ENCODE data around the gene SLC22A4. TPM values are rescaled to one million over a fixed set of nuclear protein-coding genes. Genes with fewer than 3 reads are reported as not detected.

SLC22A4 gene
- total RNA-seq, 2 donors from 2014 or later: 1.3 to 8.3 TPM

GRCh38 chr5:132297211-132297940 is 3.2 kb downstream of the SLC22A4 start:
- intact Hi-C loops (cut with DNase I): loop anchor here (10.0 kb wide), 1 partner anchor 187 kb away; no protein-coding TSS in a partner anchor
- H3K4me1 ChIP-seq: peaks cover 10% of the 10 kb centered on the region
- no peaks in the 10 kb centered on the region for H3K9me3 ChIP-seq
- H3K4me3 ChIP-seq: no peak overlapping the region
- no peak overlapping the region for H3K27ac ChIP-seq
- H3K36me3 ChIP-seq: no peaks in the 10 kb centered on the region
- TF ChIP-seq CTCF (IDR thresholded peaks at IDR 0.05): no peak
- no peak overlapping the region for H3K9ac ChIP-seq (ENCODE audit: low read depth in 2 of 2, low read length in 2 of 2)
- DNase-seq: no peak
- no peaks in the 10 kb centered on the region for H3K27me3 ChIP-seq

GRCh38 chr5:132298298-132299212 is 4.4 kb downstream of the SLC22A4 start:
- intact Hi-C loops (cut with DNase I): loop anchor here (10.0 kb wide), 1 partner anchor 186 kb away; no protein-coding TSS in a partner anchor

GRCh38 chr5:132299917-132300316 is 5.7 kb downstream of the SLC22A4 start:
- Histone ChIP-seq H3K4me3 (no peak overlapping the region), H3K4me1 (peaks cover 3% of the 10 kb centered on the region), H3K27me3 (no peaks in the 10 kb centered on the region), H3K27ac (no peak overlapping the region), H3K9me3 (no peaks in the 10 kb centered on the region), H3K9ac (ENCODE audit: low read depth in 2 of 2, low read length in 2 of 2) (no peak overlapping the region), H3K36me3 (no peaks in the 10 kb centered on the region)
- DNase-seq: no peak
- intact Hi-C loops (cut with DNase I): loop anchor here (10.0 kb wide), 1 partner anchor 185 kb away; no protein-coding TSS in a partner anchor
- no peak for TF ChIP-seq CTCF (IDR thresholded peaks at IDR 0.05)

More at GRCh38 chr5:132298298-132299212, 4.4 kb downstream of the SLC22A4 start:
- TF ChIP-seq CTCF (IDR thresholded peaks at IDR 0.05): no peak
- H3K27me3 ChIP-seq: no peaks in the 10 kb centered on the region
- H3K36me3 ChIP-seq: no peaks in the 10 kb centered on the region
- no peak overlapping the region for H3K27ac ChIP-seq
- H3K9ac ChIP-seq (ENCODE audit: low read depth in 2 of 2, low read length in 2 of 2): no peak overlapping the region
- H3K4me3 ChIP-seq: no peak overlapping the region
- H3K4me1 ChIP-seq: peaks cover 3% of the 10 kb centered on the region
- no peak for DNase-seq
- H3K9me3 ChIP-seq: no peaks in the 10 kb centered on the region

- no peak overlapping the region for H3K4me3 ChIP-seq
Observed at GRCh38 chr5:132300577-132301343, 6.6 kb downstream of the SLC22A4 start.

More at GRCh38 chr5:132300577-132301343, 6.6 kb downstream of the SLC22A4 start:
- Histone ChIP-seq H3K27ac (no peak overlapping the region), H3K9ac (ENCODE audit: low read depth in 2 of 2, low read length in 2 of 2) (peak overlapping the region in 1 of 2 donors; percentile 52), H3K9me3 (peaks cover 3% of the 10 kb centered on the region), H3K4me1 (peaks cover 3% of the 10 kb centered on the region), H3K36me3 (no peaks in the 10 kb centered on the region), H3K27me3 (no peaks in the 10 kb centered on the region)
- DNase-seq: no peak
- TF ChIP-seq CTCF (IDR thresholded peaks at IDR 0.05): no peak
- intact Hi-C loops (cut with DNase I): no loop called here
